Cortex of kidney (tissue), 1 donor: Measurements from ENCODE around the gene CSH2.
"Not testable (repeated sequence)": the region's sequence is repeated elsewhere in the genome, so short reads cannot be mapped to it uniquely, and the experiment has no call there.

Experiments used
- DNase-seq: peaks from one replicate; lab custom pipeline; 2025; lab: John Stamatoyannopoulos, UW

The CSH2 gene

DNA sequence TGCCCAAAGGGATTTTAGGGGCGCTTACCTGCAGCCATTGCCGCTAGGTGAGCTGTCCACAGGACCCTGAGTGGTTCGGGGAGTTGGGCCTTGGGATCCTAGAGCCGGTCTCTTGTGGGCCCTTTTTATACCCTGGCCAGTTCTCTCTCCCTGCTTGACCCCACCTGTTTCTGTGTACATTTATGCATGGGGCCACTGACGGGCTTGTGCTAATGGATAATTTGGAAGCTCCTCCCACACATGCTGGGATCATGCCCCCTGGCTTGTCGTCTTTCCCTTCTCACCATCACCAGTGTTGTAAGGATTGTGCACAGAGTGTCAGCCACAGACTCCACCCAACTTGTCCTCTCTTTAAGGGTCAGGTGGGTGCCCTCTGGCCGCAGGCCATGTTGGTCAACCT is at the start of gene CSH2:
Gene CSH2 (minus strand): TSS at position 101 of the 400 bp plus-strand sequence. CDS start 63 bp downstream, at position 38.
- DNase-seq: not testable (repeated sequence)

DNA sequence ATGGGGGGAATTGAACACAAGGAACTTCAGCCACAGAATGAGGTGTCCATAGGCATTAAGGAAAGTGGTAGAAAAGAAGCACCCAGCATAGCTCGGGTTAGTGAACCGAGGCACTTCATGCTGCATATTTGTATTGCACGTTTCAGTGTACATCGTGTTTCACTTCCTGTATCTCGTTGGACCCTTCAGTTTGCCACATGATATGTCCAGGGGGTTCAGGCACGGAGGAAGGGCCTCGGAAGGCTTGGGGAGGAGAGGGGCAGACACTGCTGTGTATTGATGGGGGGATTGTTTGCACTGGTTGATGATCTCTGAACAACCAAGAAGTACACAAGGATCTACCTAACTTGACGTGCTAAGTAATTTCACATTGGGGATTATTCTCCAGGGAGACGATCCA is 48.9 kb upstream of the CSH2 start:
- not testable (repeated sequence) for DNase-seq

GRCh38 chr17:63920779-63921178 is 47.3 kb upstream of the CSH2 start:
- not testable (repeated sequence) for DNase-seq

DNA sequence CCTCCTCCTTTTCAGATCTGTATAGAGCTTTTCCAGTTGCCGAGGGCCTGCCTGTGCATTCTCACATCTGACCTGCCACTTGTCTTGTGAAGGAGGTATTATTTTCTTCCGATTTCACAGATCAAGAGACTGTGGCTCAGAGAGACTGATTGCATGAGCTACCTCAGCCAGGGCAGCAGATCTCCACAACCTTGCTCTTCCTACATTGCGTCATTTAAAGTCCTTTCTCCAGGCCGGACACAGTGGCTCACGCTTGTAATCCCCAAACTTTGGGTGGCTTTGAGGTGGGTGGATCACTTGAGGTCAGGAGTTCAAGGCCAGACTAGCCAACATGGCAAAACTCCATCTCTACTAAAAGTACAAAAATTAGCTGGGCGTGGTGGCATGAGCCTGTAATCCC is 46.6 kb upstream of the CSH2 start:
- DNase-seq: not testable (repeated sequence)

DNA sequence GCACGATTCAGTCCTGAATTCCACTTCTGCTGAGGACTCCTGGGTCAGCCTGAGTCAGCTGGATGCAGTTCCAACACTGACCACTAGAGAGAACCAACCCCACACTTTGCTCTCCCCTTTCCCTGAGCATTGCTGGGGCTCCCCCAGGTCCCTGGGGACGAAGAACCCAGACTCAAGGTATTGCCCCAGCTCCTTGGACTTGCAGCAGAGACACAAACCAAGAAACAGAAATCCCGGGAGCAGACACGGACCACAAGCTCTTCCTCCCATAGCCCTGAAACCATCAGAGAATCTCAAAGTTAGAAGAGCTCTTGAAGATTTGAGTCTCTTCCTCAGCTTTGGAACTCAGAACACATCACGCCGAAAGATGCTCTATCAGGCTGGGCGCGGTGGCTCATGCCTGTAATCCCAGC is 45.8 kb upstream of the CSH2 start:
- DNase-seq: no peak

- not testable (repeated sequence) for DNase-seq
Observed at GRCh38 chr17:63918789-63919305, 45.4 kb upstream of the CSH2 start, which contains the start of gene GH1. Gene GH1, minus strand, starts transcription at chr17:63918839. Its CDS starts 63 bp downstream, at chr17:63918776.

- DNase-seq: no peak
Observed at GRCh38 chr17:63918305-63918704, 44.8 kb upstream of the CSH2 start.

- no peak for DNase-seq
Observed at GRCh38 chr17:63917646-63918045, 44.2 kb upstream of the CSH2 start.

GRCh38 chr17:63917206-63917605 is 43.7 kb upstream of the CSH2 start:
- DNase-seq: not testable (repeated sequence)

GRCh38 chr17:63916566-63917185 is 43.2 kb upstream of the CSH2 start:
- DNase-seq: no peak

- DNase-seq: not testable (repeated sequence)
Observed at GRCh38 chr17:63915753-63916152, 42.3 kb upstream of the CSH2 start.

- no peak for DNase-seq
Observed at GRCh38 chr17:63914471-63914870, 41.0 kb upstream of the CSH2 start.

DNA sequence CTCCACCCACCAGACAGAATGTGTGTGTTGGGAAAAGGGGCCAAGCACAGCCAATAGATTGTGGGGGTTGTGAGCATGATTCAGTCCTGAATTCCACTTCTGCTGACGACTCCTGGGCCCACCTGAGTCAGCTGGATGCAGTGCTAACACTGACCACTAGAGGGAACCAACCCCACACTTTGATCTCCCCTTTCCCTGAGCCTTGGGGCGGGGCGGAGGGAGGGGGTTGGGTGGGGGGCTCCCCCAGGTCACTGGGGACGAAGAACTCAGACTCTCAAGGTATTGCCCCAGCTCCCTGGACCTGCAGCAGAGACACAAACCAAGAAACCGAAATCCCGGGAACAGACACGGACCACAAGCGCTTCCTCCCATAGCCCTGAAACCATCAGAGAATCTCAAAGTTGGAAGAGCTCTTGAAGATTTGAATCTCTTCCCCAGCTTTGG is 38.2 kb upstream of the CSH2 start:
- no peak for DNase-seq

GRCh38 chr17:63911041-63911635 is 37.7 kb upstream of the CSH2 start, which contains the start of gene CSHL1:
Gene CSHL1, minus strand, starts transcription at chr17:63911258. Its CDS starts 62 bp downstream, at chr17:63911196.
- DNase-seq: no peak

DNA sequence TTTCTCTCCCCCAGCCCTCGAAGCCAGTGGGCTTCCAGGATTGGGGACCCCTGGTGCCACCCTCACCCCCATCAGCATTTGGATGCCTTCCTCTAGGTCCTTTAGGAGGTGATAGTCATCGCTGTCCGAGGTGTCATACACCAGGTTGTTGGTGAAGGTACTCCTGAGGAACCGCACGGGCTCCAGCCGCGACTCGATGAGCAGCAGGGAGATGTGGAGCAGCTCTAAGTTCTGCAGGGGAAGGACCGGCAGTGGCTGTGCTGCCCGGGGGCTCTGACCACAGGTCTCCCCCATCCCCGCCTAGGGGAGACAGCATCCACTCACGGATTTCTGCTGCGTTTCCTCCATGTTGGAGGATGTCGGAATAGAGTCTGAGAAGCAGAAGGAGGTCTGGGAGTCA is 36.6 kb upstream of the CSH2 start:
- no peak for DNase-seq

- DNase-seq: not testable (repeated sequence)
Observed at GRCh38 chr17:63909586-63909985, 36.1 kb upstream of the CSH2 start.

GRCh38 chr17:63907161-63907778 is 33.8 kb upstream of the CSH2 start:
- DNase-seq: not testable (repeated sequence)

DNA sequence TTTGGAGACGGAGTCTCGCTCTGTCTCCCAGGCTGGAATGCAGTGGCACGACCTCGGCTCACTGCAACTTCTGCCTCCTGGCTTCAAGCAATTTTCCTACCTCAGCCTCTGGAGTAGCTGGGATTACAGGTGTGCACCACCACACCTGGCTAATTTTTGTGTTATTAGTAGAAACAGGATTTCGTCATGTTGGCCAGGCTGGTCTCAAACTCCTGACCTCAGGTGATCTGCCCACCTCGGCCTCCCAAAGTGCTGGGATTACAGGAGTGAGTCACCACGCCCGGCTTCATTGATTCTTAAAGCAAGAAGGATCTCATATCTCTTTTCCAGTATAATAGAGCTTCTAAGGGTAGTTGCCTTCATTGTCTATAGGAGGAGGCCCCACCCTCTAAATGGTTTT is 31.3 kb upstream of the CSH2 start:
- not testable (repeated sequence) for DNase-seq

- not testable (repeated sequence) for DNase-seq
Observed at GRCh38 chr17:63903787-63904201, 30.3 kb upstream of the CSH2 start.

- DNase-seq: not testable (repeated sequence)
Observed at GRCh38 chr17:63901971-63902370, 28.5 kb upstream of the CSH2 start.

DNA sequence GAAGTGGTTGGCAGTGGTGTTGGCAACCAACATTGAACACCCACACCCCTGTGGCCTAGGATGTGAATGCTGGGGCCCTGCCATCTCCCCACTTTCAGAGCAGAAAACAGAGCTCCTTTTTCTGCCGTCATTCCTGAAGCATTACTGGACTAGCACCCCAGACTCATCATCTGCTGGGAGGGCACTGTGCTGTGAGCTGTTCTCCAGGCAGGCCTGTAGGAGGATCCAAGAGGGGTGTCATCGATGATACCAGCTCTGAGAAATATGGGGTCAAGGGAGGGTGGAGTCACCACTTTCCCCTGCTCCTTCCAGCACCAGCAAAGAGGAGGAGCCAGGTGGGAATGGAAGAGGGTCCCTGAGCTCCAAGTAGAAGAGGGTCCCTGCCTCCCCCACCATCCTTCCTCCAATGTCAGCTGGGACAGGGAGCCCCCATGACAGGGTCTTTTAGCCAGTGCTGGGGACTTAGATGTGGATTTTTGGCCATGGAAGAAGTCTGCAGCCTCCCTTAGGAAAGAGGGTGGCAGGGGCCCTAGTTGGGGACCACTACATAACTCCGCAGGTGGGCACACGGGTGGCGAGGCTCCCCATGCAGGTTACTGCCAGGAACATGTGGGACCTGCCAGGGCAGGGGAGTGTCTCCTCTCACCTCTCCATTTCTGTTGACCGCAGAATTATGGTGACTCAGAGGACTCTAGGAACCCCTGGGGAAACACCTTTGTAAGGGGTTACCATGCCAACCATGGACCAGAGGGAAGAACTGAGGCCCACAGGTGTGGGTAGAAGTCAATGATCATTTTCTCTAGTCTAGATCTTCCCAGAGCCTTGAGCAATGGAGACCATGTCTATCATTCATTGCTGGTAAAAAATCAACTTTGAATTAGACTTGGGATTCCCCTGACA is 25.7 kb upstream of the CSH2 start:
- DNase-seq: not testable (repeated sequence)
